DND-41 (cell line): ENCODE measurements around the gene RBP4.

Experiments used
- ATAC-seq: fragments of 200-7000 bp; cut with Tn5 transposase; 3 replicates; pipeline ENCODE4 v1.9.1; 2021; ENCODE audit warnings: low read depth; ENCODE audit not compliant: insufficient read depth
- DNase-seq: peaks from one replicate; pipeline ENCODE4 v3.0.0-alpha.2; 2020
- H2AFZ ChIP-seq: 2 replicates; pipeline ENCODE4 v1.6.0; 2012; ENCODE audit warnings: low read depth, low read length
- H3K27ac ChIP-seq: 2 replicates; pipeline ENCODE4 v1.5.1; 2012; ENCODE audit warnings: low read length, inconsistent platforms
- H3K27me3 ChIP-seq: fragments of 200-600 bp; sonication (generic); 2 replicates; pipeline ENCODE4 v1.6.0; 2012; ENCODE audit warnings: low read length, mild to moderate bottlenecking, inconsistent platforms; ENCODE audit not compliant: insufficient read depth, poor library complexity
- H3K36me3 ChIP-seq: 2 replicates; pipeline ENCODE4 v1.5.1; 2012; ENCODE audit warnings: low read length, inconsistent platforms; ENCODE audit not compliant: insufficient read depth
- H3K4me1 ChIP-seq: 2 replicates; pipeline ENCODE4 v1.5.1; 2012; ENCODE audit warnings: mild to moderate bottlenecking, low read length; ENCODE audit not compliant: insufficient read depth
- H3K4me2 ChIP-seq: 2 replicates; pipeline ENCODE4 v1.6.0; 2012; ENCODE audit warnings: mild to moderate bottlenecking, moderate library complexity, low read length, inconsistent platforms; ENCODE audit not compliant: insufficient read depth
- H3K4me3 ChIP-seq, 2 experiments: fragments of 200-600 bp in 1 of 2; shearing (Covaris generic) in 1 of 2; 2 replicates each; pipeline ENCODE4 v1.5.1; 2012 to 2016; ENCODE audit warnings: inconsistent platforms in 2 of 2, low read length in 2 of 2, mild to moderate bottlenecking in 2 of 2, low read depth in 1 of 2, moderate library complexity in 1 of 2
- H3K79me2 ChIP-seq: 2 replicates; pipeline ENCODE4 v1.6.0; 2012; ENCODE audit warnings: low read length, inconsistent platforms; ENCODE audit not compliant: insufficient read depth
- H3K9ac ChIP-seq: 2 replicates; pipeline ENCODE4 v1.6.0; 2012; ENCODE audit warnings: low read depth, mild to moderate bottlenecking, inconsistent platforms, low read length, moderate library complexity
- H3K9me3 ChIP-seq: 2 replicates; pipeline ENCODE4 v1.5.1; 2012; ENCODE audit warnings: low read length, moderate library complexity, mild to moderate bottlenecking, inconsistent platforms; ENCODE audit not compliant: insufficient read depth, severe bottlenecking
- H4K20me1 ChIP-seq: 2 replicates; pipeline ENCODE4 v1.6.0; 2012; ENCODE audit warnings: low read length; ENCODE audit not compliant: insufficient read depth
- CTCF ChIP-seq: IDR thresholded peaks from 2 replicates; pipeline ENCODE4 v1.5.1; 2012; ENCODE audit warnings: borderline replicate concordance, low read length, moderate library complexity, mild to moderate bottlenecking; ENCODE audit not compliant: poor library complexity, severe bottlenecking; ENCODE audit errors: extremely low read depth
- EZH2 ChIP-seq: IDR thresholded peaks from 3 replicates; pipeline ENCODE4 v1.6.1; 2012; ENCODE audit warnings: borderline replicate concordance, low read depth, mild to moderate bottlenecking, moderate library complexity, low read length, inconsistent platforms; ENCODE audit not compliant: severe bottlenecking

The RBP4 gene

GRCh38 chr10:93570383-93570782 is 30.7 kb downstream of the RBP4 start:
- Histone ChIP-seq H3K9ac (no peak overlapping the region), H4K20me1 (no peaks in the 10 kb centered on the region), H3K36me3 (no peaks in the 10 kb centered on the region), H3K27me3 (peaks cover 5% of the 10 kb centered on the region), H2AFZ (no peak overlapping the region), H3K4me1 (peaks cover 4% of the 10 kb centered on the region; the same call in 1 of the 2 replicates), H3K4me2 (no peak overlapping the region), H3K9me3 (no peaks in the 10 kb centered on the region), H3K4me3 (no peak overlapping the region), H3K79me2 (no peaks in the 10 kb centered on the region), H3K27ac (no peak overlapping the region)
- TF ChIP-seq EZH2 = no peak
- no peak for TF ChIP-seq CTCF
- DNase-seq = no peak
- no peak for ATAC-seq

GRCh38 chr10:93568105-93568390 is 33.0 kb downstream of the RBP4 start:
- H3K4me3 ChIP-seq = no peak overlapping the region
- no peak overlapping the region for H2AFZ ChIP-seq
- no peaks in the 10 kb centered on the region for H3K36me3 ChIP-seq
- no peaks in the 10 kb centered on the region for H4K20me1 ChIP-seq
- no peak for TF ChIP-seq EZH2
- TF ChIP-seq CTCF = no peak
- no peak overlapping the region for H3K9ac ChIP-seq
- peaks cover 2% of the 10 kb centered on the region for H3K27me3 ChIP-seq
- ATAC-seq (no peak), DNase-seq (no peak)
- H3K4me1 ChIP-seq = no peaks in the 10 kb centered on the region
- H3K9me3 ChIP-seq = no peaks in the 10 kb centered on the region
- H3K79me2 ChIP-seq = no peaks in the 10 kb centered on the region
- H3K4me2 ChIP-seq = no peak overlapping the region
- no peak overlapping the region for H3K27ac ChIP-seq

- no peak for DNase-seq
- no peak overlapping the region for H3K4me3 ChIP-seq
- no peaks in the 10 kb centered on the region for H3K27me3 ChIP-seq
- H3K79me2 ChIP-seq = no peaks in the 10 kb centered on the region
- no peaks in the 10 kb centered on the region for H3K36me3 ChIP-seq
- no peaks in the 10 kb centered on the region for H3K4me1 ChIP-seq
- no peaks in the 10 kb centered on the region for H3K9me3 ChIP-seq
- no peak overlapping the region for H3K9ac ChIP-seq
- no peak for ATAC-seq
- TF ChIP-seq EZH2 = no peak
- no peak for TF ChIP-seq CTCF
- H4K20me1 ChIP-seq = no peaks in the 10 kb centered on the region
- H2AFZ ChIP-seq = no peak overlapping the region
- no peak overlapping the region for H3K4me2 ChIP-seq
- H3K27ac ChIP-seq = no peak overlapping the region
Measured at GRCh38 chr10:93567277-93568104, 33.5 kb downstream of the RBP4 start.
